Measurements from ENCODE around the gene OSBPL6.

Gene OSBPL6

DNA sequence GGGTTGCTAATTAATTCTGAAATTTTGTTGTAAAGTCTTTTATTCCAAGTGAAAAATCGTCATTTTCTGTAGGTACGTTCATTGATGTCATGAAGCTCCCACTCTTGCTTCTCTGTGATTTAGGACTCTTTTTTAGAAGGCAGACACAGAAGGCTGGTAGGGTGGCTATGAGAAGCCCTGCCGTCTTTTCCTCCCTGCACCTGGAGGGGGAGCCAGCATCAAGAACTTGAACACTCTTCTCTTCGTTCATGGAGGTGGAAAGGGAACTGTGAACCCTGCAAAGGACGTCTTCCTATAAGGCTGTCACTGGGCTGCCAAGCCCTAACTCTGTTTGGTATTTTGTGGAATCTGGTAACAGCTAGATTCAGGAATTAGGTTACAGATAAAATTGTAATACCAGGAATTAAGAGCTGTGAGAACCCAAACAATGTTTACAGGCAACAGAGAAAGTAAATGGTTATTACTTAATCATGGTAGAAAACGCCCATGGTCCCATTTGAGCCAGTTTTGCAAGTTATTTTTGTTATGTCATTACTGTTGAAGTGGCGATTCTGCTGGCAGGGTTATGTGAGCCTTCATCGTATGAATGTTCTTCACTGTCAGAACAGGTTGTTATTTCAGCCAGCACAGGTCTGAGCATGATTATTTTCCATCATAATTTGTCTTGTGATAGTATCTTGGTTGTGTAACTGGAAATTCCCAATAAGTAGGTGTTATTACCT, 112.2 kb downstream of the OSBPL6 start:
- ATAC-seq = peak; percentile 93
- no peak for TF ChIP-seq ZNF565 (CRISPR knock-in tag; conservative IDR thresholded peaks at IDR 0.05; ENCODE audit: low read depth)
- no peak for TF ChIP-seq TOX (CRISPR knock-in tag; IDR thresholded peaks at IDR 0.05; ENCODE audit: borderline replicate concordance)
- TF ChIP-seq GLIS3 (CRISPR knock-in tag; IDR thresholded peaks at IDR 0.05) = no peak
- TF ChIP-seq, protein P1, sequence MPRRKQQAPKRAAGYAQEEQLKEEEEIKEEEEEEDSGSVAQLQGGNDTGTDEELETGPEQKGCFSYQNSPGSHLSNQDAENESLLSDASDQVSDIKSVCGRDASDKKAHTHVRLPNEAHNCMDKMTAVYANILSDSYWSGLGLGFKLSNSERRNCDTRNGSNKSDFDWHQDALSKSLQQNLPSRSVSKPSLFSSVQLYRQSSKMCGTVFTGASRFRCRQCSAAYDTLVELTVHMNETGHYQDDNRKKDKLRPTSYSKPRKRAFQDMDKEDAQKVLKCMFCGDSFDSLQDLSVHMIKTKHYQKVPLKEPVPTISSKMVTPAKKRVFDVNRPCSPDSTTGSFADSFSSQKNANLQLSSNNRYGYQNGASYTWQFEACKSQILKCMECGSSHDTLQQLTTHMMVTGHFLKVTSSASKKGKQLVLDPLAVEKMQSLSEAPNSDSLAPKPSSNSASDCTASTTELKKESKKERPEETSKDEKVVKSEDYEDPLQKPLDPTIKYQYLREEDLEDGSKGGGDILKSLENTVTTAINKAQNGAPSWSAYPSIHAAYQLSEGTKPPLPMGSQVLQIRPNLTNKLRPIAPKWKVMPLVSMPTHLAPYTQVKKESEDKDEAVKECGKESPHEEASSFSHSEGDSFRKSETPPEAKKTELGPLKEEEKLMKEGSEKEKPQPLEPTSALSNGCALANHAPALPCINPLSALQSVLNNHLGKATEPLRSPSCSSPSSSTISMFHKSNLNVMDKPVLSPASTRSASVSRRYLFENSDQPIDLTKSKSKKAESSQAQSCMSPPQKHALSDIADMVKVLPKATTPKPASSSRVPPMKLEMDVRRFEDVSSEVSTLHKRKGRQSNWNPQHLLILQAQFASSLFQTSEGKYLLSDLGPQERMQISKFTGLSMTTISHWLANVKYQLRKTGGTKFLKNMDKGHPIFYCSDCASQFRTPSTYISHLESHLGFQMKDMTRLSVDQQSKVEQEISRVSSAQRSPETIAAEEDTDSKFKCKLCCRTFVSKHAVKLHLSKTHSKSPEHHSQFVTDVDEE (CRISPR knock-in tag; IDR thresholded peaks at IDR 0.05) = no peak
- TF ChIP-seq PATZ1 (CRISPR knock-in tag; IDR thresholded peaks at IDR 0.05; ENCODE audit: borderline replicate concordance) = no peak
- TF ChIP-seq CREB5 (CRISPR knock-in tag; IDR thresholded peaks at IDR 0.05; ENCODE audit: low read depth) = no peak
- no peak for TF ChIP-seq PPARA (CRISPR knock-in tag; IDR thresholded peaks at IDR 0.05; ENCODE audit: borderline replicate concordance)
- no peak for TF ChIP-seq ZC3H10 (CRISPR knock-in tag; IDR thresholded peaks at IDR 0.05)
- TF ChIP-seq ZNF8 (CRISPR knock-in tag; IDR thresholded peaks at IDR 0.05) = no peak
- no peak for TF ChIP-seq ARNTL (CRISPR knock-in tag; IDR thresholded peaks at IDR 0.05; ENCODE audit: borderline replicate concordance, low read depth)
- no peak for TF ChIP-seq TCF4 (CRISPR knock-in tag; IDR thresholded peaks at IDR 0.05; ENCODE audit: borderline replicate concordance)
- TF ChIP-seq CSDC2 (CRISPR knock-in tag; IDR thresholded peaks at IDR 0.05) = no peak
- no peak for TF ChIP-seq ISL1 (CRISPR knock-in tag; IDR thresholded peaks at IDR 0.05)
- no peak for TF ChIP-seq ZFP3 (CRISPR knock-in tag; IDR thresholded peaks at IDR 0.05)
- no peak for TF ChIP-seq ZNF70 (CRISPR knock-in tag; IDR thresholded peaks at IDR 0.05)
- no peak for TF ChIP-seq RARB (CRISPR knock-in tag; IDR thresholded peaks at IDR 0.05)
- TF ChIP-seq ESRRG (CRISPR knock-in tag; IDR thresholded peaks at IDR 0.05) = no peak

GRCh38 chr2:178307650-178308049, 113.3 kb downstream of the OSBPL6 start:
- TF ChIP-seq TCF4 (CRISPR knock-in tag; IDR thresholded peaks at IDR 0.05; ENCODE audit: borderline replicate concordance) (no peak), ZC3H10 (CRISPR knock-in tag; IDR thresholded peaks at IDR 0.05) (no peak), POU6F1 (CRISPR knock-in tag; IDR thresholded peaks at IDR 0.05; ENCODE audit: borderline replicate concordance, low read depth) (no peak), ZFP3 (CRISPR knock-in tag; IDR thresholded peaks at IDR 0.05) (no peak), ARNTL (CRISPR knock-in tag; IDR thresholded peaks at IDR 0.05; ENCODE audit: borderline replicate concordance, low read depth) (no peak), SNAI2 (CRISPR knock-in tag; IDR thresholded peaks at IDR 0.05) (no peak), PPARA (CRISPR knock-in tag; IDR thresholded peaks at IDR 0.05; ENCODE audit: borderline replicate concordance) (no peak), BACH2 (CRISPR knock-in tag; IDR thresholded peaks at IDR 0.05; ENCODE audit: borderline replicate concordance) (no peak), OSR1 (CRISPR knock-in tag; IDR thresholded peaks at IDR 0.05) (no peak), ZNF8 (CRISPR knock-in tag; IDR thresholded peaks at IDR 0.05) (no peak), PATZ1 (CRISPR knock-in tag; IDR thresholded peaks at IDR 0.05; ENCODE audit: borderline replicate concordance) (no peak), ZFP30 (CRISPR knock-in tag; IDR thresholded peaks at IDR 0.05) (no peak), ESRRG (CRISPR knock-in tag; IDR thresholded peaks at IDR 0.05) (no peak), ISL1 (CRISPR knock-in tag; IDR thresholded peaks at IDR 0.05) (no peak), CSDC2 (CRISPR knock-in tag; IDR thresholded peaks at IDR 0.05) (no peak), ZNF565 (CRISPR knock-in tag; conservative IDR thresholded peaks at IDR 0.05; ENCODE audit: low read depth) (no peak), RARB (CRISPR knock-in tag; IDR thresholded peaks at IDR 0.05) (no peak), TOX (CRISPR knock-in tag; IDR thresholded peaks at IDR 0.05; ENCODE audit: borderline replicate concordance) (no peak)
- TF ChIP-seq, protein P1 (CRISPR knock-in tag; IDR thresholded peaks at IDR 0.05) = no peak
- TF ChIP-seq, protein P2, sequence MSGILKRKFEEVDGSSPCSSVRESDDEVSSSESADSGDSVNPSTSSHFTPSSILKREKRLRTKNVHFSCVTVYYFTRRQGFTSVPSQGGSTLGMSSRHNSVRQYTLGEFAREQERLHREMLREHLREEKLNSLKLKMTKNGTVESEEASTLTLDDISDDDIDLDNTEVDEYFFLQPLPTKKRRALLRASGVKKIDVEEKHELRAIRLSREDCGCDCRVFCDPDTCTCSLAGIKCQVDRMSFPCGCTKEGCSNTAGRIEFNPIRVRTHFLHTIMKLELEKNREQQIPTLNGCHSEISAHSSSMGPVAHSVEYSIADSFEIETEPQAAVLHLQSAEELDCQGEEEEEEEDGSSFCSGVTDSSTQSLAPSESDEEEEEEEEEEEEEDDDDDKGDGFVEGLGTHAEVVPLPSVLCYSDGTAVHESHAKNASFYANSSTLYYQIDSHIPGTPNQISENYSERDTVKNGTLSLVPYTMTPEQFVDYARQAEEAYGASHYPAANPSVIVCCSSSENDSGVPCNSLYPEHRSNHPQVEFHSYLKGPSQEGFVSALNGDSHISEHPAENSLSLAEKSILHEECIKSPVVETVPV (CRISPR knock-in tag; IDR thresholded peaks at IDR 0.05) = no peak
- no peak for ATAC-seq
